IMR-90 (cell line): ENCODE measurements around the gene KRT32. TPM values are rescaled to one million over a fixed set of nuclear protein-coding genes. Genes with fewer than 3 reads are reported as not detected.
A peak's percentile ranks its signal among the peaks of the same experiment; 100 is the strongest.

Source experiments
- ATAC-seq: fragments of 200-7000 bp; cut with Tn5 transposase; 2 replicates; pipeline ENCODE4 v1.9.1; 2020; ENCODE audit warnings: low read depth, mild to moderate bottlenecking, moderate library complexity
- BruUV-seq: library from RNA; stranded (reverse); fragments of 400-500 nt; replicated peaks from 2 replicates; lab custom pipeline; 2021; lab: Mats Ljungman, UMichigan
- CTCF ChIA-PET: fragments of 300-600 bp; formaldehyde crosslinking; extraction: SDS; loops from one replicate; lab custom pipeline; 2021; ENCODE audit warnings: antibody characterized with exemption; lab: Yijun Ruan, JAX
- POLR2A ChIA-PET: fragments of 300-600 bp; sonication (Branson Sonifier 250); formaldehyde crosslinking; loops from one replicate; lab custom pipeline; 2022; ENCODE audit warnings: antibody characterized with exemption; ENCODE audit not compliant: unreplicated experiment; lab: Charles Lee
- DNase-seq: peaks from one replicate; pipeline ENCODE4 v3.0.0; 2013
- H2AFZ ChIP-seq: replicated peaks from 2 replicates; pipeline ENCODE3; 2013; ENCODE audit warnings: low read length, mild to moderate bottlenecking; ENCODE audit not compliant: poor library complexity
- H2AK5ac ChIP-seq: 2 replicates; pipeline ENCODE4 v1.6.1; 2013; ENCODE audit warnings: low read depth, low read length, inconsistent platforms
- H2AK9ac ChIP-seq: replicated peaks from 2 replicates; pipeline ENCODE3; 2013; ENCODE audit warnings: mild to moderate bottlenecking, low read depth, low read length, moderate library complexity; ENCODE audit not compliant: poor library complexity
- H2BK120ac ChIP-seq: 2 replicates; pipeline ENCODE4 v1.6.1; 2013; ENCODE audit warnings: low read depth, low read length, inconsistent platforms
- H2BK15ac ChIP-seq: 3 replicates; pipeline ENCODE4 v1.6.1; 2013; ENCODE audit warnings: low read depth, low read length, inconsistent platforms
- H2BK20ac ChIP-seq: 2 replicates; pipeline ENCODE4 v1.6.1; 2013; ENCODE audit warnings: low read depth, mild to moderate bottlenecking, inconsistent platforms, low read length, moderate library complexity
- H2BK5ac ChIP-seq: 2 replicates; pipeline ENCODE4 v1.6.1; 2013; ENCODE audit warnings: mild to moderate bottlenecking, low read depth, low read length, inconsistent platforms; ENCODE audit not compliant: poor library complexity, severe bottlenecking
- H3K14ac ChIP-seq: replicated peaks from 2 replicates; pipeline ENCODE4 v1.6.1; 2013; ENCODE audit warnings: low read depth, low read length, inconsistent platforms
- H3K18ac ChIP-seq: 2 replicates; pipeline ENCODE4 v1.6.1; 2013; ENCODE audit warnings: low read depth, low read length, control low read depth
- H3K23ac ChIP-seq: 2 replicates; pipeline ENCODE4 v1.6.1; 2013; ENCODE audit warnings: low read depth, low read length, inconsistent platforms
- H3K27ac ChIP-seq: 2 replicates; pipeline ENCODE4 v1.5.1; 2013; ENCODE audit warnings: mild to moderate bottlenecking, control low read depth, low read length; ENCODE audit not compliant: insufficient read depth
- H3K27me3 ChIP-seq: 2 replicates; pipeline ENCODE4 v1.6.1; 2013; ENCODE audit warnings: low read length; ENCODE audit not compliant: control insufficient read depth, insufficient read depth
- H3K36me3 ChIP-seq: 2 replicates; pipeline ENCODE4 v1.6.1; 2013; ENCODE audit warnings: low read length, mixed read lengths; ENCODE audit not compliant: control insufficient read depth, insufficient read depth
- H3K4ac ChIP-seq: 2 replicates; pipeline ENCODE4 v1.6.1; 2013; ENCODE audit warnings: low read depth, low read length, inconsistent platforms
- H3K4me1 ChIP-seq: 2 replicates; pipeline ENCODE4 v1.6.1; 2013; ENCODE audit warnings: low read length, mixed read lengths; ENCODE audit not compliant: control insufficient read depth, insufficient read depth
- H3K4me2 ChIP-seq: 2 replicates; pipeline ENCODE4 v1.6.1; 2013; ENCODE audit warnings: low read depth, mild to moderate bottlenecking, control low read depth, low read length, moderate library complexity
- H3K4me3 ChIP-seq: 2 replicates; pipeline ENCODE4 v1.5.1; 2013; ENCODE audit warnings: low read depth, mild to moderate bottlenecking, control low read depth, low read length, moderate library complexity; ENCODE audit not compliant: insufficient read depth
- H3K56ac ChIP-seq: 2 replicates; pipeline ENCODE4 v1.6.1; 2013; ENCODE audit warnings: low read length, inconsistent platforms; ENCODE audit not compliant: insufficient read depth; ENCODE audit errors: extremely low read depth
- H3K79me1 ChIP-seq, 2 experiments: 2 replicates each; pipeline ENCODE4 v1.6.1; 2013; ENCODE audit warnings: low read length in 2 of 2, inconsistent platforms in 1 of 2, low read depth in 1 of 2
- H3K9ac ChIP-seq: 2 replicates; pipeline ENCODE4 v1.6.1; 2013; ENCODE audit warnings: low read depth, low read length, control low read depth
- H3K9me1 ChIP-seq: 2 replicates; pipeline ENCODE4 v1.6.1; 2013; ENCODE audit warnings: low read length, inconsistent platforms; ENCODE audit not compliant: insufficient read depth
- H3K9me3 ChIP-seq: 2 replicates; pipeline ENCODE4 v1.6.1; 2013; ENCODE audit warnings: low read length; ENCODE audit not compliant: control insufficient read depth, insufficient read depth
- H4K20me1 ChIP-seq: 2 replicates; pipeline ENCODE4 v1.6.1; 2013; ENCODE audit warnings: low read length, inconsistent platforms; ENCODE audit not compliant: insufficient read depth
- H4K5ac ChIP-seq: 2 replicates; pipeline ENCODE4 v1.6.1; 2013; ENCODE audit warnings: mild to moderate bottlenecking, low read depth, low read length, control low read depth
- H4K8ac ChIP-seq, 2 experiments: 2 replicates each; pipeline ENCODE4 v1.6.1; 2013; ENCODE audit warnings: low read depth in 2 of 2, low read length in 2 of 2, control low read depth in 1 of 2, inconsistent platforms in 1 of 2
- H4K91ac ChIP-seq: 2 replicates; pipeline ENCODE4 v1.6.1; 2013; ENCODE audit warnings: low read depth, low read length, inconsistent platforms; ENCODE audit not compliant: insufficient read depth
- BHLHE40 ChIP-seq: fragments of 150-350 bp; IDR thresholded peaks from 2 replicates; pipeline ENCODE4 v1.6.1; 2016; ENCODE audit warnings: mild to moderate bottlenecking, low read depth, low read length
- CEBPB ChIP-seq: IDR thresholded peaks from 2 replicates; pipeline ENCODE4 v1.6.1; 2012; ENCODE audit warnings: low read depth, low read length, improper control_type of control experiment
- CHD1 ChIP-seq: IDR thresholded peaks from 2 replicates; pipeline ENCODE4 v1.6.1; 2012; ENCODE audit warnings: low read depth, low read length, improper control_type of control experiment
- CTCF ChIP-seq: conservative IDR thresholded peaks from 2 replicates; pipeline ENCODE4 v1.5.1; 2012; ENCODE audit warnings: mild to moderate bottlenecking, low read depth, low read length, improper control_type of control experiment
- ELK1 ChIP-seq: fragments of 150-350 bp; IDR thresholded peaks from 2 replicates; pipeline ENCODE4 v1.6.1; 2016; ENCODE audit warnings: low read depth, mild to moderate bottlenecking, low read length, moderate library complexity, borderline replicate concordance
- FOS ChIP-seq: fragments of 150-350 bp; IDR thresholded peaks from 2 replicates; pipeline ENCODE4 v1.6.1; 2016; ENCODE audit warnings: low read depth, low read length
- MAFK ChIP-seq: IDR thresholded peaks from 2 replicates; pipeline ENCODE4 v1.6.1; 2012; ENCODE audit warnings: low read depth, low read length, improper control_type of control experiment
- MAZ ChIP-seq: IDR thresholded peaks from 2 replicates; pipeline ENCODE4 v1.6.1; 2012; ENCODE audit warnings: low read depth, mild to moderate bottlenecking, low read length, improper control_type of control experiment, moderate library complexity, borderline replicate concordance
- MXI1 ChIP-seq: IDR thresholded peaks from 2 replicates; pipeline ENCODE4 v1.6.1; 2012; ENCODE audit warnings: low read depth, mild to moderate bottlenecking, low read length, moderate library complexity, borderline replicate concordance
- NFE2L2 ChIP-seq: fragments of 150-350 bp; IDR thresholded peaks from 2 replicates; pipeline ENCODE4 v1.6.1; 2016; ENCODE audit warnings: low read depth, mild to moderate bottlenecking, low read length
- POLR2A ChIP-seq: IDR thresholded peaks from 2 replicates; pipeline ENCODE4 v1.6.1; 2012; ENCODE audit warnings: mild to moderate bottlenecking, low read depth, low read length
- RAD21 ChIP-seq: IDR thresholded peaks from 2 replicates; pipeline ENCODE4 v1.6.1; 2012; ENCODE audit warnings: low read length, improper control_type of control experiment
- RCOR1 ChIP-seq: IDR thresholded peaks from 2 replicates; pipeline ENCODE4 v1.6.1; 2012; ENCODE audit warnings: mild to moderate bottlenecking, low read length, improper control_type of control experiment; ENCODE audit not compliant: insufficient replicate concordance
- RFX5 ChIP-seq: IDR thresholded peaks from 2 replicates; pipeline ENCODE4 v1.8.0; 2012; ENCODE audit warnings: low read depth, mild to moderate bottlenecking, low read length, moderate library complexity
- SMC3 ChIP-seq: fragments of 150-350 bp; IDR thresholded peaks from 2 replicates; pipeline ENCODE4 v1.6.1; 2016; ENCODE audit warnings: low read depth, mild to moderate bottlenecking, antibody characterized with exemption, low read length, moderate library complexity
- WGBS, 2 experiments: methylation state at CpG; one replicate each; pipeline versions ENCODE4 v1.1.5 to v1.1.7; 2013; ENCODE audit warnings: missing lambda C conversion rate in 2 of 2; ENCODE audit not compliant: insufficient read length in 1 of 2; ENCODE audit errors: extremely low coverage in 2 of 2; 5-methylcytosine and 5-hydroxymethylcytosine counted together
- dilution Hi-C: fragments of 300-500 bp; cut with HindIII; formaldehyde crosslinking; loops from one replicate; pipeline ENCODE4 v1.14.3; 2018; ENCODE audit warnings: low sequenced_read_pairs; ENCODE audit not compliant: unreplicated experiment
- in situ Hi-C: fragments of 300-500 bp; cut with MboI; formaldehyde crosslinking; loops from 3 replicates; pipeline ENCODE4 v1.14.3; 2019; ENCODE audit warnings: low sequenced_read_pairs, inconsistent platforms, mixed read lengths
- intact Hi-C: fragments of 100-400 bp; cut with micrococcal nuclease; formaldehyde crosslinking; loops from 2 replicates; pipeline ENCODE4 v1.10.0; 2022
- polyA plus RNA-seq, 3 experiments: library from polyadenylated mRNA; depleted of rRNA; stranded (reverse); fragments of >200 nt; gene quantifications; 2 replicates each; pipeline ENCODE4 v1.2.3, GENCODE V29; 2012; ENCODE audit warnings: low replicate concordance in 1 of 3
- total RNA-seq: library from RNA; depleted of rRNA; stranded (reverse); fragments of >200 nt; gene quantifications from 2 replicates; pipeline ENCODE4 v1.2.3, GENCODE V29; 2012
- TF ChIP-seq, protein P1 (sequence below): fragments of 150-350 bp; IDR thresholded peaks from 2 replicates; pipeline ENCODE4 v1.6.1; 2017; ENCODE audit warnings: mild to moderate bottlenecking, antibody characterized with exemption, low read length, low read depth

The KRT32 gene
- total and polyA plus RNA-seq, 2 of the 4 experiments (the other 2 are of a cell fraction): 0.09 TPM; not detected in 1

GRCh38 chr17:41492351-41492750, 25.2 kb upstream of the KRT32 start:
- no peak overlapping the region for H3K56ac ChIP-seq
- H3K23ac ChIP-seq: peak overlapping the region; percentile 29; the same call in 1 of the 2 replicates
- TF ChIP-seq MXI1 (no peak), CHD1 (no peak), RFX5 (no peak), RCOR1 (no peak), BHLHE40 (no peak), RAD21 (no peak), CTCF (no peak), ELK1 (no peak), SMC3 (no peak), MAZ (no peak), CEBPB (no peak), FOS (no peak), NFE2L2 (no peak), POLR2A (no peak), MAFK (no peak)
- TF ChIP-seq, protein P1, sequence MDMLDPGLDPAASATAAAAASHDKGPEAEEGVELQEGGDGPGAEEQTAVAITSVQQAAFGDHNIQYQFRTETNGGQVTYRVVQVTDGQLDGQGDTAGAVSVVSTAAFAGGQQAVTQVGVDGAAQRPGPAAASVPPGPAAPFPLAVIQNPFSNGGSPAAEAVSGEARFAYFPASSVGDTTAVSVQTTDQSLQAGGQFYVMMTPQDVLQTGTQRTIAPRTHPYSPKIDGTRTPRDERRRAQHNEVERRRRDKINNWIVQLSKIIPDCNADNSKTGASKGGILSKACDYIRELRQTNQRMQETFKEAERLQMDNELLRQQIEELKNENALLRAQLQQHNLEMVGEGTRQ: no peak
- no peaks in the 10 kb centered on the region for H3K27me3 ChIP-seq
- no peaks in the 10 kb centered on the region for H3K79me1 ChIP-seq
- H2AK9ac ChIP-seq: no peak overlapping the region
- H2BK15ac ChIP-seq: peak overlapping the region; percentile 95; the same call in 2 of the 3 replicates
- peak; percentile 33 for DNase-seq
- dilution Hi-C loops: no loop called here
- no peak overlapping the region for H3K27ac ChIP-seq
- intact Hi-C loops: no loop called here
- H3K36me3 ChIP-seq: no peaks in the 10 kb centered on the region
- peak overlapping the region; percentile 44; the same call in 1 of the 2 replicates for H3K14ac ChIP-seq
- no TSS peak for BruUV-seq
- peaks cover 18% of the 10 kb centered on the region for H3K9me1 ChIP-seq
- H2AFZ ChIP-seq: no peak overlapping the region
- H4K5ac ChIP-seq: peak overlapping the region; percentile 21
- H3K4me1 ChIP-seq: peaks cover 17% of the 10 kb centered on the region
- 71% methylated on average over 3 of the region's 6 CpGs; no CpG with 5 or more reads in 1 of the 2 experiments for WGBS, 2 experiments
- no peaks in the 10 kb centered on the region for H4K20me1 ChIP-seq
- ChIA-PET CTCF (interaction anchor here (1.1 kb wide), 1 partner anchor 636 kb away, joined by 4 read pairs; no protein-coding TSS in a partner anchor), POLR2A (no interaction called here)
- ATAC-seq: no peak
- H2AK5ac ChIP-seq: no peak overlapping the region
- H4K8ac ChIP-seq: peak overlapping the region in 1 of 2 experiments; percentile 40; a peak in 1 of 4 replicates
- 0 out of 2 replicates have a peak overlapping the region, but pooled peaks have one; percentile 26 for H2BK20ac ChIP-seq
- 0 out of 2 replicates have a peak overlapping the region, but pooled peaks have one; percentile 39 for H4K91ac ChIP-seq
- H3K9me3 ChIP-seq: no peaks in the 10 kb centered on the region
- no peak overlapping the region for H3K4me3 ChIP-seq
- peak overlapping the region; percentile 53; the same call in 1 of the 2 replicates for H2BK120ac ChIP-seq
- peak overlapping the region; percentile 71; the same call in 1 of the 2 replicates for H3K4ac ChIP-seq
- H2BK5ac ChIP-seq: no peak overlapping the region
- H3K18ac ChIP-seq: peak overlapping the region; percentile 21; the same call in 1 of the 2 replicates
- in situ Hi-C loops: no loop called here
- no peak overlapping the region for H3K9ac ChIP-seq
- no peak overlapping the region for H3K4me2 ChIP-seq
